ENCODE results near the gene ZNF385B.

ZNF385B gene

GRCh38 chr2:179818546-179818945 is 42.9 kb downstream of the ZNF385B start:
- no peak overlapping the region for H2AFZ ChIP-seq (ENCODE audit: low read depth, low read length, severe bottlenecking)
- H3K27ac ChIP-seq (ENCODE audit: low read depth, low read length) = no peak overlapping the region
- no peaks in the 10 kb centered on the region for H4K20me1 ChIP-seq (ENCODE audit: low read depth, low read length)
- no peaks in the 10 kb centered on the region; the same call in 1 of the 2 replicates for H3F3A ChIP-seq (ENCODE audit: insufficient read depth)
- no peak overlapping the region for H3K4me3 ChIP-seq (ENCODE audit: insufficient read depth, low read length, poor library complexity, severe bottlenecking)
- no peaks in the 10 kb centered on the region for H3K9me3 ChIP-seq (ENCODE audit: insufficient read depth, low read length)
- no peaks in the 10 kb centered on the region for H3K27me3 ChIP-seq (ENCODE audit: low read length)
- TF ChIP-seq EZH2phosphoT487 (conservative IDR thresholded peaks at IDR 0.05; ENCODE audit: low read length) = no peak
- TF ChIP-seq CTCF (IDR thresholded peaks at IDR 0.05; ENCODE audit: insufficient read depth, low read length, poor library complexity, severe bottlenecking) = no peak
- no peak overlapping the region for H3K9ac ChIP-seq (ENCODE audit: low read length)
- H3K36me3 ChIP-seq (ENCODE audit: low read length) = no peaks in the 10 kb centered on the region
- H3K4me2 ChIP-seq (ENCODE audit: low read depth, low read length, poor library complexity, severe bottlenecking) = no peak overlapping the region
- H3K79me2 ChIP-seq (ENCODE audit: insufficient read depth, low read length) = peaks cover 34% of the 10 kb centered on the region; the same call in 1 of the 2 replicates
- H3K9me2 ChIP-seq (replicated peaks; ENCODE audit: insufficient read depth, low read length) = no peaks in the 10 kb centered on the region

GRCh38 chr2:179817181-179817841 is 44.1 kb downstream of the ZNF385B start:
- Histone ChIP-seq H3K27ac (ENCODE audit: low read depth, low read length) (no peak overlapping the region), H3K9ac (ENCODE audit: low read length) (no peak overlapping the region), H3K27me3 (ENCODE audit: low read length) (no peaks in the 10 kb centered on the region), H3K9me2 (replicated peaks; ENCODE audit: insufficient read depth, low read length) (no peaks in the 10 kb centered on the region), H3F3A (ENCODE audit: insufficient read depth) (no peaks in the 10 kb centered on the region; the same call in 1 of the 2 replicates), H4K20me1 (ENCODE audit: low read depth, low read length) (no peaks in the 10 kb centered on the region), H3K4me3 (ENCODE audit: insufficient read depth, low read length, poor library complexity, severe bottlenecking) (no peak overlapping the region), H3K9me3 (ENCODE audit: insufficient read depth, low read length) (peaks cover 2% of the 10 kb centered on the region; the same call in 1 of the 2 replicates), H2AFZ (ENCODE audit: low read depth, low read length, severe bottlenecking) (no peak overlapping the region), H3K36me3 (ENCODE audit: low read length) (no peaks in the 10 kb centered on the region), H3K79me2 (ENCODE audit: insufficient read depth, low read length) (peaks cover 36% of the 10 kb centered on the region; the same call in 1 of the 2 replicates), H3K4me2 (ENCODE audit: low read depth, low read length, poor library complexity, severe bottlenecking) (peak overlapping the region; percentile 19)
- no peak for TF ChIP-seq EZH2phosphoT487 (conservative IDR thresholded peaks at IDR 0.05; ENCODE audit: low read length)
- no peak for TF ChIP-seq CTCF (IDR thresholded peaks at IDR 0.05; ENCODE audit: insufficient read depth, low read length, poor library complexity, severe bottlenecking)

- H3K36me3 ChIP-seq (ENCODE audit: low read length) = no peaks in the 10 kb centered on the region
- no peaks in the 10 kb centered on the region for H3K9me2 ChIP-seq (replicated peaks; ENCODE audit: insufficient read depth, low read length)
- H3K9me3 ChIP-seq (ENCODE audit: insufficient read depth, low read length) = peaks cover 8% of the 10 kb centered on the region; the same call in 1 of the 2 replicates
- no peak overlapping the region for H3K27ac ChIP-seq (ENCODE audit: low read depth, low read length)
- H3F3A ChIP-seq (ENCODE audit: insufficient read depth) = no peaks in the 10 kb centered on the region; the same call in 1 of the 2 replicates
- no peak overlapping the region for H3K9ac ChIP-seq (ENCODE audit: low read length)
- TF ChIP-seq CTCF (IDR thresholded peaks at IDR 0.05; ENCODE audit: insufficient read depth, low read length, poor library complexity, severe bottlenecking) (no peak), EZH2phosphoT487 (conservative IDR thresholded peaks at IDR 0.05; ENCODE audit: low read length) (no peak)
- peaks cover 39% of the 10 kb centered on the region; the same call in 1 of the 2 replicates for H3K79me2 ChIP-seq (ENCODE audit: insufficient read depth, low read length)
- H4K20me1 ChIP-seq (ENCODE audit: low read depth, low read length) = no peaks in the 10 kb centered on the region
- H3K27me3 ChIP-seq (ENCODE audit: low read length) = no peaks in the 10 kb centered on the region
- H3K4me3 ChIP-seq (ENCODE audit: insufficient read depth, low read length, poor library complexity, severe bottlenecking) = no peak overlapping the region
- H3K4me2 ChIP-seq (ENCODE audit: low read depth, low read length, poor library complexity, severe bottlenecking) = no peak overlapping the region
- H2AFZ ChIP-seq (ENCODE audit: low read depth, low read length, severe bottlenecking) = no peak overlapping the region
Measured at GRCh38 chr2:179814050-179814449, 47.4 kb downstream of the ZNF385B start.
